ENCODE measurements around the gene FRMPD2. TPM values are rescaled to one million over a fixed set of nuclear protein-coding genes. Genes with fewer than 3 reads are reported as not detected.

FRMPD2 gene
- total and polyA plus RNA-seq, 4 experiments from 2014 or later, result not detected

GRCh38 chr10:48233559-48234005 is 40.9 kb downstream of the FRMPD2 start:
- Mint-ChIP-seq H3K4me3 (no peak overlapping the region), H3K9me3 (peaks cover 0 to 2% (median 0%) of the 10 kb centered on the region in 8 donors), H3K27ac (no peak overlapping the region), H3K27me3 (peaks cover 3% of the 10 kb centered on the region in 2 donors), H3K36me3 (no peaks in the 10 kb centered on the region), H3K4me1 (no peaks in the 10 kb centered on the region)
- H3K9me3 ChIP-seq (ENCODE audit: control insufficient read depth in 1 of 2, low read length in 2 of 2), result no peaks in the 10 kb centered on the region
- DNase-seq, result no peak
- no peaks in the 10 kb centered on the region for H3K36me3 ChIP-seq (ENCODE audit: insufficient read depth, low read length)
- no peak overlapping the region for H3K4me3 ChIP-seq (ENCODE audit: low read length in 2 of 2)
- POLR2A ChIA-PET (ENCODE audit: partially characterized antibody), result no interaction called here
- no peak overlapping the region for H3K27ac ChIP-seq (ENCODE audit: low read depth, low read length)
- CTCF ChIA-PET (ENCODE audit: partially characterized antibody), result no interaction called here
- intact Hi-C loops (cut with micrococcal nuclease), result no loop called here
- H3K4me1 ChIP-seq (ENCODE audit: insufficient read depth, low read length), result no peaks in the 10 kb centered on the region
- H3K27me3 ChIP-seq (ENCODE audit: insufficient read depth, low read length), result no peaks in the 10 kb centered on the region

- no peak overlapping the region for H3K4me3 Mint-ChIP-seq
- DNase-seq, result no peak
- peaks cover 3% of the 10 kb centered on the region in 2 donors for H3K27me3 Mint-ChIP-seq
- CTCF ChIA-PET (ENCODE audit: partially characterized antibody), result no interaction called here
- Histone ChIP-seq H3K4me1 (ENCODE audit: insufficient read depth, low read length) (no peaks in the 10 kb centered on the region), H3K4me3 (ENCODE audit: low read length in 2 of 2) (no peak overlapping the region), H3K9me3 (ENCODE audit: control insufficient read depth in 1 of 2, low read length in 2 of 2) (no peaks in the 10 kb centered on the region), H3K27me3 (ENCODE audit: insufficient read depth, low read length) (no peaks in the 10 kb centered on the region), H3K36me3 (ENCODE audit: insufficient read depth, low read length) (no peaks in the 10 kb centered on the region), H3K27ac (ENCODE audit: low read depth, low read length) (no peak overlapping the region)
- POLR2A ChIA-PET (ENCODE audit: partially characterized antibody), result no interaction called here
- no peaks in the 10 kb centered on the region for H3K4me1 Mint-ChIP-seq
- H3K27ac Mint-ChIP-seq, result no peak overlapping the region
- H3K36me3 Mint-ChIP-seq, result no peaks in the 10 kb centered on the region
- intact Hi-C loops (cut with micrococcal nuclease), result no loop called here
- H3K9me3 Mint-ChIP-seq, result peaks cover 0 to 2% (median 0%) of the 10 kb centered on the region in 8 donors
Measured at GRCh38 chr10:48232717-48233447, 41.6 kb downstream of the FRMPD2 start.

GRCh38 chr10:48231699-48232315 is 42.7 kb downstream of the FRMPD2 start:
- Mint-ChIP-seq H3K27ac (no peak overlapping the region), H3K27me3 (peaks cover 3 to 6% of the 10 kb centered on the region in 2 donors), H3K4me3 (no peak overlapping the region), H3K9me3 (peaks cover 0 to 2% (median 0%) of the 10 kb centered on the region in 8 donors), H3K4me1 (no peaks in the 10 kb centered on the region), H3K36me3 (no peaks in the 10 kb centered on the region)
- intact Hi-C loops (cut with micrococcal nuclease), result no loop called here
- no peaks in the 10 kb centered on the region for H3K4me1 ChIP-seq (ENCODE audit: insufficient read depth, low read length)
- no peak overlapping the region for H3K27ac ChIP-seq (ENCODE audit: low read depth, low read length)
- no peak for DNase-seq
- no peak overlapping the region for H3K4me3 ChIP-seq (ENCODE audit: low read length in 2 of 2)
- no peaks in the 10 kb centered on the region for H3K27me3 ChIP-seq (ENCODE audit: insufficient read depth, low read length)
- H3K36me3 ChIP-seq (ENCODE audit: insufficient read depth, low read length), result no peaks in the 10 kb centered on the region
- no peaks in the 10 kb centered on the region for H3K9me3 ChIP-seq (ENCODE audit: control insufficient read depth in 1 of 2, low read length in 2 of 2)
- POLR2A ChIA-PET (ENCODE audit: partially characterized antibody), result no interaction called here
- CTCF ChIA-PET (ENCODE audit: partially characterized antibody), result no interaction called here

- peaks cover 0 to 2% (median 0%) of the 10 kb centered on the region in 8 donors for H3K9me3 Mint-ChIP-seq
- H3K36me3 ChIP-seq (ENCODE audit: insufficient read depth, low read length), result no peaks in the 10 kb centered on the region
- no peak overlapping the region for H3K27ac Mint-ChIP-seq
- intact Hi-C loops (cut with micrococcal nuclease), result no loop called here
- no peaks in the 10 kb centered on the region for H3K4me1 Mint-ChIP-seq
- no peaks in the 10 kb centered on the region for H3K27me3 ChIP-seq (ENCODE audit: insufficient read depth, low read length)
- ChIA-PET CTCF (ENCODE audit: partially characterized antibody) (no interaction called here), POLR2A (ENCODE audit: partially characterized antibody) (no interaction called here)
- H3K9me3 ChIP-seq (ENCODE audit: control insufficient read depth in 1 of 2, low read length in 2 of 2), result no peaks in the 10 kb centered on the region
- no peaks in the 10 kb centered on the region for H3K36me3 Mint-ChIP-seq
- peaks cover 3 to 6% of the 10 kb centered on the region in 2 donors for H3K27me3 Mint-ChIP-seq
- H3K4me3 ChIP-seq (ENCODE audit: low read length in 2 of 2), result no peak overlapping the region
- no peak for DNase-seq
- no peaks in the 10 kb centered on the region for H3K4me1 ChIP-seq (ENCODE audit: insufficient read depth, low read length)
- H3K4me3 Mint-ChIP-seq, result no peak overlapping the region
- no peak overlapping the region for H3K27ac ChIP-seq (ENCODE audit: low read depth, low read length)
Measured at GRCh38 chr10:48231178-48231577, 43.3 kb downstream of the FRMPD2 start.

- no peaks in the 10 kb centered on the region for H3K36me3 ChIP-seq (ENCODE audit: insufficient read depth, low read length)
- CTCF ChIA-PET (ENCODE audit: partially characterized antibody), result no interaction called here
- H3K4me1 Mint-ChIP-seq, result no peaks in the 10 kb centered on the region
Measured at GRCh38 chr10:48227213-48227612, 47.3 kb downstream of the FRMPD2 start.

GRCh38 chr10:48224979-48225560 is 49.4 kb downstream of the FRMPD2 start:
- POLR2A ChIA-PET (ENCODE audit: partially characterized antibody), result no interaction called here
- Histone ChIP-seq H3K27ac (ENCODE audit: low read depth, low read length) (no peak overlapping the region), H3K27me3 (ENCODE audit: insufficient read depth, low read length) (no peaks in the 10 kb centered on the region), H3K4me1 (ENCODE audit: insufficient read depth, low read length) (no peaks in the 10 kb centered on the region), H3K36me3 (ENCODE audit: insufficient read depth, low read length) (no peaks in the 10 kb centered on the region), H3K4me3 (ENCODE audit: low read length in 2 of 2) (no peak overlapping the region), H3K9me3 (ENCODE audit: control insufficient read depth in 1 of 2, low read length in 2 of 2) (no peaks in the 10 kb centered on the region)
- no peak overlapping the region for H3K27ac Mint-ChIP-seq
- CTCF ChIA-PET (ENCODE audit: partially characterized antibody), result no interaction called here
- no peaks in the 10 kb centered on the region for H3K36me3 Mint-ChIP-seq
- H3K4me3 Mint-ChIP-seq, result no peak overlapping the region
- peaks cover 0 to 4% (median 0%) of the 10 kb centered on the region in 8 donors for H3K9me3 Mint-ChIP-seq
- peaks cover 0 to 6% of the 10 kb centered on the region in 2 donors for H3K27me3 Mint-ChIP-seq
- no peaks in the 10 kb centered on the region for H3K4me1 Mint-ChIP-seq
- no peak for DNase-seq
- intact Hi-C loops (cut with micrococcal nuclease), result no loop called here

More at GRCh38 chr10:48227213-48227612, 47.3 kb downstream of the FRMPD2 start:
- Histone ChIP-seq H3K27ac (ENCODE audit: low read depth, low read length) (no peak overlapping the region), H3K27me3 (ENCODE audit: insufficient read depth, low read length) (no peaks in the 10 kb centered on the region), H3K4me3 (ENCODE audit: low read length in 2 of 2) (no peak overlapping the region), H3K9me3 (ENCODE audit: control insufficient read depth in 1 of 2, low read length in 2 of 2) (no peaks in the 10 kb centered on the region), H3K4me1 (ENCODE audit: insufficient read depth, low read length) (no peaks in the 10 kb centered on the region)
- POLR2A ChIA-PET (ENCODE audit: partially characterized antibody), result no interaction called here
- Mint-ChIP-seq H3K27ac (no peak overlapping the region), H3K27me3 (peaks cover 0 to 6% of the 10 kb centered on the region in 2 donors), H3K4me3 (no peak overlapping the region), H3K36me3 (no peaks in the 10 kb centered on the region), H3K9me3 (no peaks in the 10 kb centered on the region)
- intact Hi-C loops (cut with micrococcal nuclease), result no loop called here
- no peak for DNase-seq

- POLR2A ChIA-PET (ENCODE audit: partially characterized antibody), result no interaction called here
Measured at GRCh38 chr10:48224296-48224695, 50.2 kb downstream of the FRMPD2 start.

More at GRCh38 chr10:48224296-48224695, 50.2 kb downstream of the FRMPD2 start:
- H3K36me3 ChIP-seq (ENCODE audit: insufficient read depth, low read length), result no peaks in the 10 kb centered on the region
- Mint-ChIP-seq H3K9me3 (peaks cover 0 to 4% (median 0%) of the 10 kb centered on the region in 8 donors), H3K27ac (no peak overlapping the region), H3K27me3 (peaks cover 6 to 7% of the 10 kb centered on the region in 2 donors), H3K4me1 (no peaks in the 10 kb centered on the region), H3K36me3 (no peaks in the 10 kb centered on the region), H3K4me3 (no peak overlapping the region)
- no peak overlapping the region for H3K27ac ChIP-seq (ENCODE audit: low read depth, low read length)
- no peaks in the 10 kb centered on the region for H3K27me3 ChIP-seq (ENCODE audit: insufficient read depth, low read length)
- CTCF ChIA-PET (ENCODE audit: partially characterized antibody), result no interaction called here
- intact Hi-C loops (cut with micrococcal nuclease), result no loop called here
- no peak for DNase-seq
- no peaks in the 10 kb centered on the region for H3K4me1 ChIP-seq (ENCODE audit: insufficient read depth, low read length)
- no peaks in the 10 kb centered on the region for H3K9me3 ChIP-seq (ENCODE audit: control insufficient read depth in 1 of 2, low read length in 2 of 2)
- no peak overlapping the region for H3K4me3 ChIP-seq (ENCODE audit: low read length in 2 of 2)

Data from CD4-positive, alpha-beta memory T cell (primary cell).